ENCODE data around the gene LPIN1. TPM values are rescaled to one million over a fixed set of nuclear protein-coding genes. Genes with fewer than 3 reads are reported as not detected.

Gene LPIN1
- total and polyA plus RNA-seq, 2 of the 13 experiments (the other 11 are each of a cell fraction or from before 2014, with no cell fraction given): 9.7 to 19.4 TPM

GRCh38 chr2:11750917-11751316 lies 4.5 kb downstream of the LPIN1 start:
- no peak for DNase-seq (ENCODE audit: low spot score)

More at GRCh38 chr2:11750917-11751316, 4.5 kb downstream of the LPIN1 start:
- Histone ChIP-seq H3K9ac (ENCODE audit: insufficient read depth, low read depth, low read length) (no peak overlapping the region), H3K9me3 (ENCODE audit: low read length) (no peaks in the 10 kb centered on the region), H4K20me1 (ENCODE audit: insufficient read depth, low read length) (no peaks in the 10 kb centered on the region; the same call in 1 of the 2 replicates), H2AFZ (ENCODE audit: low read length) (no peak overlapping the region), H3K36me3 (replicated peaks in 1 of 2; ENCODE audit: control insufficient read depth in 1 of 2, insufficient read depth in 2 of 2, low read length in 2 of 2) (no peaks in the 10 kb centered on the region), H3K4me3 (replicated peaks in 1 of 3; ENCODE audit: insufficient read depth in 1 of 3, low read depth in 2 of 3, low read length in 3 of 3) (no peak overlapping the region), H3K27me3 (ENCODE audit: control insufficient read depth in 1 of 2, insufficient read depth in 2 of 2, low read length in 2 of 2) (no peaks in the 10 kb centered on the region; a peak in 1 of 5 replicates), H3K4me2 (ENCODE audit: low read depth, low read length) (no peak overlapping the region), H3K79me2 (ENCODE audit: insufficient read depth, low read length) (peaks cover 48% of the 10 kb centered on the region), H3K27ac (ENCODE audit: extremely low read length, insufficient read depth, low read length) (no peak overlapping the region), H3K4me1 (ENCODE audit: insufficient read depth, low read length) (peaks cover 29% of the 10 kb centered on the region)
- in situ Hi-C loops (cut with HindIII; ENCODE audit: extremely low pct_ligation_motif_present, low pct_unique_long_range_greater_than_20kb) (no loop called here), intact Hi-C loops (cut with micrococcal nuclease; ENCODE audit: unreplicated experiment) (no loop called here)
- no peak for TF ChIP-seq GMEB2 (CRISPR knock-in tag; IDR thresholded peaks at IDR 0.05; ENCODE audit: low read depth)
- no peak for TF ChIP-seq ZNF10 (CRISPR knock-in tag; IDR thresholded peaks at IDR 0.05; ENCODE audit: borderline replicate concordance, low read depth)
- no peak for TF ChIP-seq TEF (CRISPR knock-in tag; IDR thresholded peaks at IDR 0.05)
- TF ChIP-seq ZNF276 (CRISPR knock-in tag; IDR thresholded peaks at IDR 0.05; ENCODE audit: low read depth): no peak
- no peak for TF ChIP-seq BHLHE40 (IDR thresholded peaks at IDR 0.05; ENCODE audit: low read length)
- TF ChIP-seq NFE2L2 (IDR thresholded peaks at IDR 0.05; ENCODE audit: low read length): no peak
- TF ChIP-seq ZNF780A (CRISPR knock-in tag; IDR thresholded peaks at IDR 0.05): no peak
- no peak for TF ChIP-seq MXD4 (CRISPR knock-in tag; IDR thresholded peaks at IDR 0.05)
- no peak for TF ChIP-seq ZNF180 (CRISPR knock-in tag; IDR thresholded peaks at IDR 0.05; ENCODE audit: borderline replicate concordance, low read depth)
- no peak for TF ChIP-seq ZNF317 (CRISPR knock-in tag; IDR thresholded peaks at IDR 0.05)
- TF ChIP-seq ZNF597 (CRISPR knock-in tag; IDR thresholded peaks at IDR 0.05): no peak
- TF ChIP-seq ZNF124 (CRISPR knock-in tag; IDR thresholded peaks at IDR 0.05): no peak
- TF ChIP-seq ASH2L (IDR thresholded peaks at IDR 0.05; ENCODE audit: insufficient read length, low read depth, low read length): no peak
- no peak for TF ChIP-seq HMGXB3 (CRISPR knock-in tag; IDR thresholded peaks at IDR 0.05; ENCODE audit: borderline replicate concordance)
- TF ChIP-seq HIVEP1 (CRISPR knock-in tag; IDR thresholded peaks at IDR 0.05): no peak
- BruUV-seq (replicated peaks): no TSS peak
- ATAC-seq: no peak
- ChIA-PET POLR2A (no interaction called here), CTCF (ENCODE audit: low intra/inter-chr PET ratio, low total read pairs) (no interaction called here)
- FAIRE-seq: no peak
- WGBS (ENCODE audit: low lambda C conversion rate): 89% methylated on average over 7 of the region's 7 CpGs
